PC-9 (cell line): Measurements from ENCODE around the gene RPL26. TPM values are rescaled to one million over a fixed set of nuclear protein-coding genes. Genes with fewer than 3 reads are reported as not detected.

Experiments used
- BruUV-seq: library from RNA; stranded (reverse); fragments of 400-500 nt; replicated peaks from 2 replicates; lab custom pipeline; 2021; lab: Mats Ljungman, UMichigan
- CTCF ChIA-PET: fragments of 300-600 bp; sonication (Branson Sonifier 250); formaldehyde crosslinking; loops from one replicate; lab custom pipeline; 2022; ENCODE audit warnings: antibody characterized with exemption; lab: Charles Lee
- POLR2A ChIA-PET: fragments of 300-600 bp; sonication (Branson Sonifier 250); formaldehyde crosslinking; loops from one replicate; lab custom pipeline; 2022; ENCODE audit warnings: antibody characterized with exemption; ENCODE audit not compliant: unreplicated experiment; lab: Charles Lee
- DNase-seq, 2 experiments: peaks; one replicate each; pipeline versions ENCODE4 v3.0.0 to v3.0.0-alpha.2; 2015 to 2022; ENCODE audit warnings: mixed read lengths in 1 of 2
- H2AFZ ChIP-seq: fragments of 200-600 bp; sonication (generic); 2 replicates; pipeline ENCODE4 v1.8.1; 2017; ENCODE audit warnings: antibody characterized with exemption
- H3F3A ChIP-seq: fragments of 200-600 bp; sonication (generic); 2 replicates; pipeline ENCODE4 v1.8.1; 2017; ENCODE audit warnings: antibody characterized with exemption, mild to moderate bottlenecking, low read depth; ENCODE audit not compliant: insufficient read depth
- H3K27ac ChIP-seq: fragments of 200-600 bp; sonication (generic); 2 replicates; pipeline ENCODE4 v1.6.1; 2016; ENCODE audit warnings: mixed run types
- H3K27me3 ChIP-seq: fragments of 200-600 bp; sonication (generic); 2 replicates; pipeline ENCODE4 v1.6.1; 2016; ENCODE audit warnings: low read depth, mixed run types; ENCODE audit not compliant: insufficient read depth
- H3K36me3 ChIP-seq: fragments of 200-600 bp; sonication (generic); 2 replicates; pipeline ENCODE4 v1.6.1; 2016; ENCODE audit warnings: low read depth, mixed run types
- H3K4me1 ChIP-seq: fragments of 200-600 bp; sonication (generic); replicated peaks from 2 replicates; pipeline ENCODE4 v1.6.1; 2016; ENCODE audit warnings: mixed run types; ENCODE audit not compliant: insufficient read depth
- H3K4me2 ChIP-seq: fragments of 200-600 bp; sonication (generic); 2 replicates; pipeline ENCODE4 v1.6.1; 2017; ENCODE audit warnings: mixed run types
- H3K4me3 ChIP-seq: fragments of 200-600 bp; sonication (generic); 2 replicates; pipeline ENCODE4 v1.6.1; 2016; ENCODE audit warnings: mixed run types
- H3K79me2 ChIP-seq: fragments of 200-600 bp; sonication (generic); 2 replicates; pipeline ENCODE4 v1.6.1; 2017; ENCODE audit warnings: low read depth, mixed run types
- H3K9me2 ChIP-seq: fragments of 200-600 bp; sonication (generic); 2 replicates; pipeline ENCODE4 v1.8.1; 2017; ENCODE audit warnings: mild to moderate bottlenecking; ENCODE audit not compliant: insufficient read depth
- H3K9me3 ChIP-seq: fragments of 200-600 bp; sonication (generic); 2 replicates; pipeline ENCODE4 v1.8.1; 2016; ENCODE audit warnings: low read depth; ENCODE audit not compliant: insufficient read depth
- H4K20me1 ChIP-seq: fragments of 200-600 bp; sonication (generic); 2 replicates; pipeline ENCODE4 v1.8.1; 2017; ENCODE audit not compliant: insufficient read depth
- CTCF ChIP-seq: fragments of 200-600 bp; sonication (generic); conservative IDR thresholded peaks from 2 replicates; pipeline ENCODE4 v1.6.1; 2017; ENCODE audit warnings: mixed run types, antibody characterized with exemption, mild to moderate bottlenecking, moderate library complexity
- EZH2 ChIP-seq: fragments of 200-600 bp; sonication (generic); IDR thresholded peaks from 2 replicates; pipeline ENCODE4 v1.8.0; 2017; ENCODE audit warnings: antibody characterized with exemption, low read depth
- intact Hi-C: fragments of 100-400 bp; cut with micrococcal nuclease; formaldehyde crosslinking; loops from one replicate; pipeline ENCODE4 v1.10.0; 2022; ENCODE audit not compliant: unreplicated experiment
- total RNA-seq: library from RNA; stranded (reverse); gene quantifications from 2 replicates; pipeline ENCODE4 v1.2.3, GENCODE V29; 2021

Gene RPL26
- total RNA-seq, 1 experiment from 2014 or later, result 2,519 TPM

GRCh38 chr17:8413938-8414337 lies 30.9 kb upstream of the RPL26 start:
- intact Hi-C loops, result loop anchor here (10.0 kb wide), 1 partner anchor 331 kb away; the partner anchor contains the start of gene CCDC42
- ChIA-PET CTCF (no interaction called here), POLR2A (interaction anchor here (0.5 to 0.6 kb wide), 3 partner anchors 30 to 136 kb away, joined by 3 to 8 read pairs (median 3); partner anchors contain the start of gene RANGRF)
- no peak overlapping the region for H3K4me2 ChIP-seq
- H3K36me3 ChIP-seq, result no peaks in the 10 kb centered on the region
- no peaks in the 10 kb centered on the region for H3F3A ChIP-seq
- H3K4me3 ChIP-seq, result no peak overlapping the region
- 0 out of 2 replicates have a peak, but pooled peaks cover 5% of the 10 kb centered on the region for H3K4me1 ChIP-seq
- H3K27ac ChIP-seq, result no peak overlapping the region
- H2AFZ ChIP-seq, result no peak overlapping the region
- BruUV-seq, result no TSS peak
- no peaks in the 10 kb centered on the region for H3K9me2 ChIP-seq
- no peaks in the 10 kb centered on the region for H3K79me2 ChIP-seq
- no peaks in the 10 kb centered on the region for H4K20me1 ChIP-seq
- TF ChIP-seq EZH2, result no peak
- no peak for TF ChIP-seq CTCF
- DNase-seq, result no peak
- no peaks in the 10 kb centered on the region for H3K9me3 ChIP-seq
- no peaks in the 10 kb centered on the region for H3K27me3 ChIP-seq

- no peaks in the 10 kb centered on the region for H3K27me3 ChIP-seq
- H3K36me3 ChIP-seq, result no peaks in the 10 kb centered on the region
- no peaks in the 10 kb centered on the region for H3K9me2 ChIP-seq
- no peaks in the 10 kb centered on the region for H3F3A ChIP-seq
- H3K4me2 ChIP-seq, result no peak overlapping the region
- intact Hi-C loops, result loop anchor here (10.0 kb wide), 1 partner anchor 331 kb away; the partner anchor contains the start of gene CCDC42
- ChIA-PET POLR2A (interaction anchor here (0.5 to 0.6 kb wide), 2 partner anchors 30 to 125 kb away, joined by 3 read pairs; partner anchors contain the start of gene RANGRF), CTCF (no interaction called here)
- no peaks in the 10 kb centered on the region for H3K9me3 ChIP-seq
- H3K79me2 ChIP-seq, result no peaks in the 10 kb centered on the region
- no peak overlapping the region for H3K27ac ChIP-seq
- no TSS peak for BruUV-seq
- TF ChIP-seq EZH2, result no peak
- TF ChIP-seq CTCF, result no peak
- H2AFZ ChIP-seq, result no peak overlapping the region
- no peak overlapping the region for H3K4me3 ChIP-seq
- no peaks in the 10 kb centered on the region for H4K20me1 ChIP-seq
- DNase-seq, result no peak
- H3K4me1 ChIP-seq, result 0 out of 2 replicates have a peak, but pooled peaks cover 5% of the 10 kb centered on the region
These were observed 30.3 kb upstream of the RPL26 start for GRCh38 chr17:8413328-8413727.

- BruUV-seq, result no TSS peak
- TF ChIP-seq EZH2 (no peak), CTCF (no peak)
- H3K4me2 ChIP-seq, result no peak overlapping the region
- no peaks in the 10 kb centered on the region for H3K27me3 ChIP-seq
- no peaks in the 10 kb centered on the region for H3K9me3 ChIP-seq
- ChIA-PET POLR2A (no interaction called here), CTCF (no interaction called here)
- no peak for DNase-seq
- no peaks in the 10 kb centered on the region for H3K9me2 ChIP-seq
- 0 out of 2 replicates have a peak, but pooled peaks cover 3% of the 10 kb centered on the region for H3F3A ChIP-seq
- no peak overlapping the region for H3K4me3 ChIP-seq
- no peaks in the 10 kb centered on the region; the same call in 1 of the 2 replicates for H3K4me1 ChIP-seq
- no peak overlapping the region for H2AFZ ChIP-seq
- no peaks in the 10 kb centered on the region for H3K79me2 ChIP-seq
- no peaks in the 10 kb centered on the region for H4K20me1 ChIP-seq
- no peaks in the 10 kb centered on the region for H3K36me3 ChIP-seq
- intact Hi-C loops, result loop anchor here (10.0 kb wide), 1 partner anchor 333 kb away; the partner anchor contains the start of gene CCDC42
- H3K27ac ChIP-seq, result no peak overlapping the region
These were observed 29.1 kb upstream of the RPL26 start for GRCh38 chr17:8412089-8412488.
